ENCODE results near the gene MYOT.

- TF ChIP-seq POLR2A (IDR thresholded peaks at IDR 0.05) (no peak), CTCF (IDR thresholded peaks at IDR 0.05) (no peak), EP300 (IDR thresholded peaks at IDR 0.05) (no peak)
Observed at GRCh38 chr5:137923856-137924255, 56.2 kb downstream of the MYOT start.

All from ovary (tissue), 3 donors.